Naive B cell (primary cell): ENCODE measurements around the gene GALNT9. TPM values are rescaled to one million over a fixed set of nuclear protein-coding genes. Genes with fewer than 3 reads are reported as not detected.
A peak's percentile ranks its signal among the peaks of the same experiment; 100 is the strongest.

Experiments
- ATAC-seq, 2 donors: fragments of 150-1000 bp; cut with Tn5 transposase; 2 replicates each; pipeline ENCODE4 v1.10.0; 2021; ENCODE audit warnings: low read depth in 2 of 2, mild to moderate bottlenecking in 2 of 2, moderate library complexity in 2 of 2
- DNase-seq: peaks from one replicate; pipeline ENCODE4 v3.0.0; 2022
- H3K27ac Mint-ChIP-seq, 6 donors: one replicate each; pipeline ENCODE4 v1.8.0; 2020 to 2022; ENCODE audit warnings: mild to moderate bottlenecking in 6 of 6, mixed read lengths in 6 of 6, moderate library complexity in 5 of 6, inconsistent platforms in 2 of 6
- H3K27me3 Mint-ChIP-seq, 3 donors: one replicate each; pipeline ENCODE4 v1.8.0; 2021 to 2022; ENCODE audit warnings: mixed read lengths in 3 of 3, mild to moderate bottlenecking in 1 of 3
- H3K36me3 Mint-ChIP-seq, 2 donors: one replicate each; pipeline ENCODE4 v1.8.0; 2020 to 2022; ENCODE audit warnings: mixed read lengths in 2 of 2, inconsistent platforms in 1 of 2, mild to moderate bottlenecking in 1 of 2
- H3K4me1 Mint-ChIP-seq, 3 donors: one replicate each; pipeline ENCODE4 v1.8.0; 2020 to 2022; ENCODE audit warnings: mixed read lengths in 3 of 3, inconsistent platforms in 1 of 3, mild to moderate bottlenecking in 1 of 3, moderate library complexity in 1 of 3
- H3K4me3 Mint-ChIP-seq, 8 donors: one replicate each; pipeline ENCODE4 v1.8.0; 2020 to 2022; ENCODE audit warnings: mild to moderate bottlenecking in 8 of 8, mixed read lengths in 8 of 8, moderate library complexity in 8 of 8, inconsistent platforms in 2 of 8
- H3K9me3 Mint-ChIP-seq, 7 donors: one replicate each; pipeline ENCODE4 v1.8.0; 2020 to 2022; ENCODE audit warnings: mixed read lengths in 7 of 7, mild to moderate bottlenecking in 5 of 7, inconsistent platforms in 2 of 7, moderate library complexity in 1 of 7
- polyA plus RNA-seq, 6 donors: library from polyadenylated mRNA; unstranded; fragments of 300-500 nt; fragmentation: Illumina TruSeq; gene quantifications; one replicate each; pipeline ENCODE4 v1.2.3, GENCODE V29; 2021; ENCODE audit warnings: low read depth in 6 of 6

GALNT9 gene
- polyA plus RNA-seq, 6 donors from 2014 or later: 0.43 to 3.0 (median 0.74) TPM; not detected in 3

GRCh38 chr12:132160601-132161035 lies 168.8 kb downstream of the GALNT9 start:
- peaks cover 0 to 7% (median 2%) of the 10 kb centered on the region in 3 donors for H3K4me1 Mint-ChIP-seq
- peaks cover 0 to 4% (median 0%) of the 10 kb centered on the region in 7 donors for H3K9me3 Mint-ChIP-seq
- DNase-seq (no peak), ATAC-seq (no peak)
- no peak overlapping the region for H3K4me3 Mint-ChIP-seq
- peaks cover 0 to 9% (median 5%) of the 10 kb centered on the region in 3 donors for H3K27me3 Mint-ChIP-seq
- H3K36me3 Mint-ChIP-seq: no peaks in the 10 kb centered on the region
- H3K27ac Mint-ChIP-seq: no peak overlapping the region

GRCh38 chr12:132160016-132160415 lies 169.4 kb downstream of the GALNT9 start:
- Mint-ChIP-seq H3K4me3 (no peak overlapping the region), H3K27me3 (peaks cover 0 to 9% (median 5%) of the 10 kb centered on the region in 3 donors), H3K9me3 (peaks cover 0 to 4% (median 0%) of the 10 kb centered on the region in 7 donors), H3K4me1 (peaks cover 0 to 7% (median 2%) of the 10 kb centered on the region in 3 donors), H3K36me3 (no peaks in the 10 kb centered on the region), H3K27ac (no peak overlapping the region)
- DNase-seq (no peak), ATAC-seq (no peak)

GRCh38 chr12:132159555-132160003 lies 169.8 kb downstream of the GALNT9 start:
- no peaks in the 10 kb centered on the region for H3K36me3 Mint-ChIP-seq
- H3K4me3 Mint-ChIP-seq: no peak overlapping the region
- peaks cover 0 to 7% (median 5%) of the 10 kb centered on the region in 3 donors for H3K27me3 Mint-ChIP-seq
- DNase-seq (no peak), ATAC-seq (no peak)
- no peak overlapping the region for H3K27ac Mint-ChIP-seq
- peaks cover 0 to 7% (median 2%) of the 10 kb centered on the region in 3 donors for H3K4me1 Mint-ChIP-seq
- H3K9me3 Mint-ChIP-seq: peaks cover 0 to 4% (median 0%) of the 10 kb centered on the region in 7 donors

- DNase-seq (no peak), ATAC-seq (no peak)
- no peaks in the 10 kb centered on the region for H3K36me3 Mint-ChIP-seq
- H3K27me3 Mint-ChIP-seq: peaks cover 0 to under 1% (median under 1%) of the 10 kb centered on the region in 3 donors
- no peak overlapping the region for H3K27ac Mint-ChIP-seq
- H3K4me1 Mint-ChIP-seq: peaks cover 3 to 4% (median 3%) of the 10 kb centered on the region in 3 donors
- H3K4me3 Mint-ChIP-seq: no peak overlapping the region
- peaks cover 0 to 4% (median 0%) of the 10 kb centered on the region in 7 donors for H3K9me3 Mint-ChIP-seq
Measured at GRCh38 chr12:132158677-132159554, 170.5 kb downstream of the GALNT9 start.

GRCh38 chr12:132157733-132158409 lies 171.5 kb downstream of the GALNT9 start:
- Mint-ChIP-seq H3K27ac (no peak overlapping the region), H3K36me3 (no peaks in the 10 kb centered on the region), H3K4me1 (peaks cover 0 to 6% (median 4%) of the 10 kb centered on the region in 3 donors), H3K4me3 (no peak overlapping the region), H3K9me3 (peaks cover 0 to 4% (median 0%) of the 10 kb centered on the region in 7 donors), H3K27me3 (no peaks in the 10 kb centered on the region)
- ATAC-seq (no peak), DNase-seq (no peak)

- Mint-ChIP-seq H3K4me1 (peaks cover 0 to 6% (median 4%) of the 10 kb centered on the region in 3 donors), H3K4me3 (no peak overlapping the region), H3K27me3 (no peaks in the 10 kb centered on the region), H3K36me3 (no peaks in the 10 kb centered on the region), H3K27ac (no peak overlapping the region), H3K9me3 (peaks cover 0 to 2% (median 0%) of the 10 kb centered on the region in 7 donors)
- ATAC-seq (no peak), DNase-seq (no peak)
Measured at GRCh38 chr12:132156573-132157325, 172.6 kb downstream of the GALNT9 start.

GRCh38 chr12:132155771-132156572 lies 173.4 kb downstream of the GALNT9 start:
- no peak for ATAC-seq
- no peak overlapping the region for H3K4me3 Mint-ChIP-seq
- H3K36me3 Mint-ChIP-seq: no peaks in the 10 kb centered on the region
- H3K4me1 Mint-ChIP-seq: peaks cover 0 to 6% (median 4%) of the 10 kb centered on the region in 3 donors
- peaks cover 0 to 2% (median 0%) of the 10 kb centered on the region in 7 donors for H3K9me3 Mint-ChIP-seq
- no peak overlapping the region for H3K27ac Mint-ChIP-seq
- DNase-seq: no peak
- H3K27me3 Mint-ChIP-seq: no peaks in the 10 kb centered on the region

GRCh38 chr12:132154941-132155770 lies 174.2 kb downstream of the GALNT9 start:
- H3K4me3 Mint-ChIP-seq: peak overlapping the region in 1 of 8 donors; percentile 15
- H3K36me3 Mint-ChIP-seq: no peaks in the 10 kb centered on the region
- H3K27ac Mint-ChIP-seq: peak overlapping the region in 1 of 6 donors; percentile 46
- H3K27me3 Mint-ChIP-seq: no peaks in the 10 kb centered on the region
- ATAC-seq: no peak
- DNase-seq: no peak
- peaks cover 0 to 5% (median 4%) of the 10 kb centered on the region in 3 donors for H3K4me1 Mint-ChIP-seq
- H3K9me3 Mint-ChIP-seq: peaks cover 0 to 1% (median 0%) of the 10 kb centered on the region in 7 donors

GRCh38 chr12:132154341-132154761 lies 175.0 kb downstream of the GALNT9 start:
- peak overlapping the region in 3 of 6 donors; percentile 46 to 78 (median 62) for H3K27ac Mint-ChIP-seq
- peak overlapping the region in 5 of 8 donors; percentile 13 to 59 (median 33) for H3K4me3 Mint-ChIP-seq
- no peaks in the 10 kb centered on the region for H3K36me3 Mint-ChIP-seq
- DNase-seq: no peak
- H3K4me1 Mint-ChIP-seq: peaks cover 0 to 4% (median 4%) of the 10 kb centered on the region in 3 donors
- H3K9me3 Mint-ChIP-seq: no peaks in the 10 kb centered on the region
- ATAC-seq: peak in 1 of 2 donors; percentile 22
- no peaks in the 10 kb centered on the region for H3K27me3 Mint-ChIP-seq

- H3K4me3 Mint-ChIP-seq: peak overlapping the region in 5 of 8 donors; percentile 13 to 59 (median 33)
- peak; percentile 72 for DNase-seq
- H3K9me3 Mint-ChIP-seq: no peaks in the 10 kb centered on the region
- H3K36me3 Mint-ChIP-seq: no peaks in the 10 kb centered on the region
- no peaks in the 10 kb centered on the region for H3K27me3 Mint-ChIP-seq
- H3K4me1 Mint-ChIP-seq: peaks cover 0 to 4% (median 4%) of the 10 kb centered on the region in 3 donors
- ATAC-seq: peak; percentile 90 to 95
- peak overlapping the region in 3 of 6 donors; percentile 46 to 69 (median 62) for H3K27ac Mint-ChIP-seq
Measured at GRCh38 chr12:132153501-132154340, 175.7 kb downstream of the GALNT9 start.

GRCh38 chr12:132152953-132153352 lies 176.4 kb downstream of the GALNT9 start:
- Mint-ChIP-seq H3K27ac (no peak overlapping the region), H3K36me3 (no peaks in the 10 kb centered on the region), H3K27me3 (no peaks in the 10 kb centered on the region), H3K4me3 (no peak overlapping the region), H3K4me1 (peaks cover 0 to 4% (median 4%) of the 10 kb centered on the region in 3 donors), H3K9me3 (no peaks in the 10 kb centered on the region)
- ATAC-seq (no peak), DNase-seq (no peak)
